Effector CD8-positive, alpha-beta T cell (primary cell): ENCODE measurements around the gene PIGP.
"Not testable (repeated sequence)": the region's sequence is repeated elsewhere in the genome, so short reads cannot be mapped to it uniquely, and the experiment has no call there.

Source experiments
- DNase-seq: peaks from one replicate; lab custom pipeline; 2025; lab: John Stamatoyannopoulos, UW

The PIGP gene

DNA sequence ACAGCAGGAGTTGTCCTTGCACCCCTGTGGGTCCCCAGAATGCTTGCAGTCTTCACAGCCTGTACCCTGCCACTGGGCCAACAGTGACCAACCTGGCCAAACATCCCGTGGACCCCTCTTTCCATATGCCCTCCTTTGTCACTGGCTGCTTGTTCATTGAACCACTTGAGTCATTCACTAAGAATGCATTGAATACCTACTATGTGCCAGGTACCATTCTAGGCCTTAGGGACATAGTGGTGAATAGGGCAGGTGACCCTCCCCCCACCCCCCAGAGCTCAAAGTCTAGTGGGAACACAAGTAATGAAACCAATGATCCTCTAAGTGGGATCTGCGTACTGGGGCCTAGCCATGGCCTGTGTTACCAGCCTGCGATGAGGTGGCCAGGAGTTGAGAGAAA, 28.2 kb downstream of the PIGP start:
- no peak for DNase-seq

DNA sequence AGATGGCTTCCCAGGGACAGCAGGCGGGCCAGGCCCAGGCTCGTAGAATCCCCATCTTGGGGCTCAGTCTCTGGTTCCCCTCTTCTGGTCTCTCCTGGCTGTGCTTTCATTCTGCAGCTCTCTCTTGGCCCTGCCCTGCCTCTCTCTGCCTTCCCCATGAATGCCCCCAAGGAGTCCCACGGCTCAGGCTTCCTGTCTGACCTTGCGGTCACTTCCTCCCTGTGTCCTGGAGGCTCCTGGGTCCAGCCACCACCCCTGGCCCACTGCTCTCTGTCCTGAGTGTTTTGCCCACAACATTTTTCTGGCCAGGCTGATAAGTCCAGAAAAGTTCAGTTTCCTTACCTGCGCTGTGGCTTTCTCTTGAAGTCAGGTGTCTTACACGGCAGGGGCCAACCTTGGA, 29.1 kb downstream of the PIGP start:
- DNase-seq, result no peak

- DNase-seq, result no peak
Observed at GRCh38 chr21:37041706-37042271, 31.1 kb downstream of the PIGP start.

DNA sequence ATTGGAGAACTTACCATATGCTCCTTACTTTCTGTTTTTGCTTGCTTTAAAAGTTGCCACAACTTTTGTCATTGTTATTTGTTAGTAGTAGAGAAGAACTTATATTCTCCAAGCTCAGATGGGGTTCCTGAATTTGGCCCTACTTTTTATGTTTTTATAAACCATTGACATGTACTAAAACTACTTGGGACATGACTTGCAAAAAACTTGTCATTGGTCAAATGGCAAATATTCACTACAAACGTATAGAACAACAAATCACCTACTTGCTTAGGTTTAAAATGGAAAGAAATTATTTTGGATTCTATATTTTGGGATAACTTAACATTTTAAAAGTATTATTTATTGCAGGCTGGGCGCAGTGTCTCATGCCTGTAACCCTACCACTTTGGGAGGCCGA, 32.7 kb downstream of the PIGP start:
- no peak for DNase-seq

GRCh38 chr21:37039411-37040075, 33.3 kb downstream of the PIGP start:
- DNase-seq, result no peak

DNA sequence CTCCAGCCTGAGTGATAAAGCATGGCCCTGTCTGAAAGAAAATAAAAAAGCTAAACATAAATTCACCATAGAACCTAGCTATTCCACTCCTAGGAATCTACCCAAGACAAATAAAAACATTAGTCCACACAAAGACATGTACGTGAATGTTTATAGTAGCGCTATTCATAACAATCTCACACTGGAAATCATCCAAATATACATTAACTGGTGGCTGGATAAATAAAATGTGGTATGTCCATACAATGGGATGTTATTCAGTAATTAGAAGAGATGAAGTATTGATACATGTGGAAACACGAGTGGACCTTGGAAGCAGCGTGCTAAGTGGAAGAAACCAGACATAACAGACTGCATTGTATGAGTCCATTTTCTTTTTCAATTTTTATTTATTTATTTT, 36.7 kb downstream of the PIGP start:
- no peak for DNase-seq

DNA sequence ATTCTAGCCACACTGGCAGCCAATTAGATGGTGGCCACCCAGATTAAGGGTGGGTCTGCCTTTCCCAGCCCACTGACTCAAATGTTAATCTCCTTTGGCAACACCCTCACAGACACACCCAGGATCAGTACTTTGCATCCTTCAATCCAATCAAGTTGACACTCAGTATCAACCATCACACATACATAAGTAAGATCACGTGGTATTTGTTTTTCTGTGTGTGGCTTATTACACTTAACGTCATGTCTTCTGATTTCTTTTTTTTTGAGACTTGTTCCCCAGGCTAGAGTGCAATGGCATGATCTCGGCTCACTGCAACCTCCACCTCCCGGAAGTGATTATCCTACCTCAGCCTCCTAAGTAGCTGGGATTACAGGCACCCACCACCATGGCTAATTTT, 38.5 kb downstream of the PIGP start:
- DNase-seq, result not testable (repeated sequence)

DNA sequence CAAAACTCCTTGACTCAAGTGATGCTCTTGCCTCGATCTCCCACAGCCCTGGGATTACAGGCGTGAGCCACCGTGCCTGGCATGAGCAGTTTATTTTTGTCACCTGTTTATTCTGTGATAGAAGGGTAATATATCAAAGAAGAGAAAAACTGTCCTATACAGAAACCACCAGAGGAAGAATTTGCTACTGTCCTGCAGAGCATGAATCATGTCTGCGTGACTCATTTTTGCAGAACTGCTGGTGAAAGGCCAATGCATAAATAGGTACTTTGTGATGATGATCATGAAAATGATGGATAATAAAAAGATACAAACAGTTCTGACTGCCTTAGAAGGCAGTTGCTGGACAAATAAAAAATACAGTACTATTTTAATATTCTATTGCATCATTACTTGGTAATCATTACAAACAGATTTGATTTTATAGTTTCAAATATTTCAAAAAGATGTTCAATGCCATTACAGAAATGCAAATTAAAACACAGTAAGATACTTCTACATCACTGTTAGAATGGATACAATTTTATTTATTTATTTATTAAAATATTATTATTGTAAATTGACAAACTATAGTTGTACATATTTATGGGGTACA, 39.9 kb downstream of the PIGP start:
- DNase-seq, result no peak

DNA sequence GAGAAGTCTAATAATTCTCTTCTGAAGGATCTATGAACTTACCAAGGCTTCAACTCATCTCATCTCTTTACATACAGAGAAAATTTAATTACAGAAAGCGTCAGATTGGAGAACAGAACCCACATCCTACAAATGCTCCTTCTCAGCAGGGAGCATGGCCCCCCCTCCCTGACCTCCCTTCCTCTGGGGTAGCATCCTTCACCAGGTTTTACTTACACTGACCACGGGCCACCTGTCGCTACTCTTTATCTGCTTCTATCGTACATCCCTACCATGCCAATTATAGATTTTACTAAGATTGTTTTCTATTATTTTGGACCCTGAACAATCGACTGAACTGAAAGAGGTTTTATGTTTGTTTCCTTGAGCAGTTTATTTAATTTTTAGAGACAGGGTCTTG, 40.6 kb downstream of the PIGP start:
- DNase-seq, result no peak

GRCh38 chr21:37030864-37031263, 42.0 kb downstream of the PIGP start:
- no peak for DNase-seq

DNA sequence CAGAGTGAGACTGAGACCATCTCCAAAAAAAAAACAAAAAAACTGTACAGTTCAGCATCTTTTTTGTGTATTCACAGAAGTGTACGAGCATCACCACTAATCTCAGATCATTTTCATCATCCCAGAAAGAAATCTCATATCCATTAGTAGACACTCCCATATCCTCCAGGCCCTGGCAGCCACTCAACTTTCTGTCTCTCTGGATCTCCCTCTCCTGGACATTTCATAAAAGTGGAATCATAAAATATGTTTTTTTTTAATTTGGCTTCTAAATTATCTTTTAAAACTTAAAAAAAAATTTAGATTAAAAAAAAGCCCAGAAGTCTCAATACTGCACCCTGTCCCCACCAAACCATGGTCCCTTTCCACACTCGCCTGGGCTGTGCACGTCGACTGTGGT, 44.3 kb downstream of the PIGP start:
- no peak for DNase-seq

GRCh38 chr21:37026499-37026898, 46.4 kb downstream of the PIGP start:
- no peak for DNase-seq

DNA sequence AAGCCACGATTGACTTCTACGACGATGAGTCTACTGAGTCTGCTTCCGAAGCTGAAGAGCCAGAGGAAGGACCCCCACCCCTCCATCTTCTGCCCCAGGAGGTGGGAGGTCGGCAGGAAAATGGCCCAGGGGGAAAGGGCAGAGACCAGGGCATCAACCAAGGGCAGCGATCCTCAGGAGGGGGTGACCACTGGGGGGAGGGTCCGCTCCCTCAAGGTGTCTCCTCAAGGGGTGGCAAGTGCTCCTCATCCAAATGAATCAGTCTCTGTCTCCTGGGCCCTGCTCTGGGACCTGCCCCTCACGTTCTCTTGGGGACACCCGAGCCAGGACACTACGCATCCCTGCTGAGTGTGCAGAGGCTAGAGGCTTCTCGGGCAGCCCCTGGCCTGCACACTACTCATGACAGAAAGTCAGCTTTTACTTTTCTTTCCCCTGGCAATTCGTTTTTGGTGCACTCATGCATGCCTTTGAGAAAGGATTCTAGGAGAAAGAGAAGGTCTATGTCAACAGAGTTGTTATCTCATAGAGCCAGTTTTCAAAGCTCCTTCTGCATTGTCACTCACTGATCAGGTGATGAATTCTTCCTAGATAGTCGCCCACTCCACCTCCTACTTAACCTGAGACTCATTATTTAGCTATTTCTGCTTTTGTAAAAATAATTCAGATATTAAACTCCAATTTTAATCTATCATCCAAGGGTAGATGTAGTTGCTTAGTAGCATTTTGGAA, 54.8 kb downstream of the PIGP start:
- DNase-seq, result no peak
